C4-2B (cell line): ENCODE results near the gene TPBGL.

Source experiments
- CTCF ChIP-seq: fragments of 450-650 bp; conservative IDR thresholded peaks from 2 replicates; pipeline ENCODE4 v1.5.1; 2017; ENCODE audit warnings: mild to moderate bottlenecking
- ZFX ChIP-seq: fragments of 450-650 bp; IDR thresholded peaks from 2 replicates; pipeline ENCODE4 v1.6.1; 2017

- TF ChIP-seq ZFX (no peak), CTCF (no peak)
Observed at GRCh38 chr11:75289511-75289760, 48.9 kb downstream of the TPBGL start.
